Putamen (tissue), 1 donor: ENCODE data around the gene LILRA5.
"Not testable (repeated sequence)": the region's sequence is repeated elsewhere in the genome, so short reads cannot be mapped to it uniquely, and the experiment has no call there.

ENCODE experiments used
- DNase-seq: peaks from one replicate; pipeline ENCODE4 v3.0.0-alpha.2; 2016; ENCODE audit warnings: low spot score

LILRA5 gene

GRCh38 chr19:54273821-54274220, 39.1 kb downstream of the LILRA5 start:
- DNase-seq: no peak

- not testable (repeated sequence) for DNase-seq
Measured at GRCh38 chr19:54272181-54272580, 40.8 kb downstream of the LILRA5 start.

GRCh38 chr19:54271587-54271986, 41.4 kb downstream of the LILRA5 start:
- DNase-seq: not testable (repeated sequence)

GRCh38 chr19:54271106-54271505, 41.9 kb downstream of the LILRA5 start:
- DNase-seq: peak; percentile 26

- DNase-seq: no peak
Measured at GRCh38 chr19:54268936-54269335, 44.0 kb downstream of the LILRA5 start.

GRCh38 chr19:54266133-54266532, 46.8 kb downstream of the LILRA5 start:
- no peak for DNase-seq

GRCh38 chr19:54262470-54262869, 50.5 kb downstream of the LILRA5 start:
- DNase-seq: no peak

- no peak for DNase-seq
Measured at GRCh38 chr19:54262066-54262465, 50.9 kb downstream of the LILRA5 start.

- no peak for DNase-seq
Measured at GRCh38 chr19:54257116-54257480, 55.9 kb downstream of the LILRA5 start, which contains the start of gene LILRB5. Gene LILRB5, minus strand, starts transcription at chr19:54257273. Its CDS starts 80 bp downstream, at chr19:54257193.
